HepG2 (cell line): Measurements from ENCODE around the gene DNAJC5. TPM values are rescaled to one million over a fixed set of nuclear protein-coding genes. Genes with fewer than 3 reads are reported as not detected.

Source experiments
- BORCS8-MEF2B ChIP-seq: sonication (generic); formaldehyde crosslinking; IDR thresholded peaks from 2 replicates; pipeline ENCODE4 v1.8.0; 2022; ENCODE audit warnings: mild to moderate bottlenecking, missing genetic modification reagents
- HMGXB3 ChIP-seq: sonication (generic); formaldehyde crosslinking; IDR thresholded peaks from 2 replicates; pipeline ENCODE4 v1.4.0; 2020; ENCODE audit warnings: missing genetic modification reagents, borderline replicate concordance
- JARID2 ChIP-seq: sonication (generic); formaldehyde crosslinking; IDR thresholded peaks from 2 replicates; pipeline ENCODE4 v1.8.1; 2023; ENCODE audit warnings: missing genetic modification reagents, inconsistent platforms; ENCODE audit not compliant: insufficient replicate concordance
- KLF12 ChIP-seq: sonication (generic); formaldehyde crosslinking; IDR thresholded peaks from 2 replicates; pipeline ENCODE4 v1.4.0; 2020; ENCODE audit warnings: missing genetic modification reagents, borderline replicate concordance
- KLF9 ChIP-seq: IDR thresholded peaks from 2 replicates; pipeline ENCODE4 v1.6.1; 2016; ENCODE audit warnings: low read depth
- LBX2 ChIP-seq: sonication (generic); formaldehyde crosslinking; IDR thresholded peaks from 2 replicates; pipeline ENCODE4 v1.5.0; 2020; ENCODE audit warnings: missing genetic modification reagents, mild to moderate bottlenecking, borderline replicate concordance
- NCOA1 ChIP-seq: sonication (generic); formaldehyde crosslinking; IDR thresholded peaks from 2 replicates; pipeline ENCODE4 v1.9.0; 2021; ENCODE audit warnings: missing genetic modification reagents
- NFYB ChIP-seq: sonication (generic); formaldehyde crosslinking; IDR thresholded peaks from 2 replicates; pipeline ENCODE4 v1.4.0; 2020; ENCODE audit warnings: missing genetic modification reagents
- POLR2G ChIP-seq: fragments of 200-400 bp; formaldehyde crosslinking; IDR thresholded peaks from 2 replicates; pipeline ENCODE4 v1.6.1; 2018; ENCODE audit warnings: mild to moderate bottlenecking, low read depth, low read length, moderate library complexity
- RFX5 ChIP-seq: IDR thresholded peaks from 2 replicates; pipeline ENCODE4 v1.6.1; 2011; ENCODE audit warnings: low read depth, low read length, improper control_type of control experiment
- ZMYM4 ChIP-seq: sonication (generic); formaldehyde crosslinking; IDR thresholded peaks from 2 replicates; pipeline ENCODE4 v1.8.1; 2023; ENCODE audit warnings: mild to moderate bottlenecking, missing genetic modification reagents
- ZNF142 ChIP-seq: sonication (generic); formaldehyde crosslinking; IDR thresholded peaks from 2 replicates; pipeline ENCODE4 v1.4.0; 2020; ENCODE audit warnings: missing genetic modification reagents
- ZNF143 ChIP-seq: sonication (generic); formaldehyde crosslinking; IDR thresholded peaks from 2 replicates; pipeline ENCODE4 v1.4.0; 2020; ENCODE audit warnings: missing genetic modification reagents
- ZNF234 ChIP-seq: sonication (generic); formaldehyde crosslinking; conservative IDR thresholded peaks from 2 replicates; pipeline ENCODE4 v1.5.1; 2020; ENCODE audit warnings: mild to moderate bottlenecking, missing genetic modification reagents
- ZNF335 ChIP-seq: sonication (generic); formaldehyde crosslinking; IDR thresholded peaks from 2 replicates; pipeline ENCODE4 v1.4.0; 2020; ENCODE audit warnings: missing genetic modification reagents
- ZNF557 ChIP-seq: sonication (generic); formaldehyde crosslinking; IDR thresholded peaks from 2 replicates; pipeline ENCODE4 v1.4.0; 2020; ENCODE audit warnings: missing genetic modification reagents
- ZNF567 ChIP-seq: sonication (generic); formaldehyde crosslinking; IDR thresholded peaks from 2 replicates; pipeline ENCODE4 v1.8.1; 2023; ENCODE audit warnings: mild to moderate bottlenecking, missing genetic modification reagents, borderline replicate concordance
- ZNF629 ChIP-seq: sonication (generic); formaldehyde crosslinking; conservative IDR thresholded peaks from 2 replicates; pipeline ENCODE4 v1.5.0; 2020; ENCODE audit warnings: missing genetic modification reagents
- ZNF777 ChIP-seq: sonication (generic); formaldehyde crosslinking; IDR thresholded peaks from 2 replicates; pipeline ENCODE4 v1.4.0; 2020; ENCODE audit warnings: missing genetic modification reagents
- polyA plus RNA-seq, 8 experiments: library from polyadenylated mRNA; depleted of rRNA in 3 of 8; stranded (reverse) in 7 of 8; unstranded in 1 of 8; fragments of >200 nt; fragmentation: Illumina TruSeq in 4 of 8; extraction: Trizol in 4 of 8; gene quantifications; 2 replicates each; pipeline versions ENCODE4 v1.2.1 to v1.2.3, GENCODE V29; 2011 to 2016; ENCODE audit warnings: low read depth in 4 of 8, missing spikeins in 1 of 8, mixed read lengths in 1 of 8; ENCODE audit not compliant: insufficient read depth in 1 of 8
- total RNA-seq, 5 experiments: library from RNA; depleted of rRNA; stranded (reverse); fragments of >200 nt; fragmentation: Illumina TruSeq; extraction: Trizol; gene quantifications; 2 replicates each; pipeline ENCODE4 v1.2.3, GENCODE V29; 2016; ENCODE audit warnings: low read depth in 1 of 5

The DNAJC5 gene
- total and polyA plus RNA-seq, 2 of the 13 experiments (the other 11 are each of a cell fraction or from before 2014, with no cell fraction given), result 42.8 to 64.5 TPM

GRCh38 chr20:63980806-63981728 lies 86.1 kb downstream of the DNAJC5 start, which contains the start of gene PRPF6 (continued):
- TF ChIP-seq HMGXB3 (CRISPR knock-in tag) (peak; percentile 95), ZNF335 (CRISPR knock-in tag) (peak; percentile 90), ZNF142 (no peak), ZNF234 (0 out of 2 replicates have a peak, but pooled peaks have one; percentile 32), KLF9 (peak; percentile 99), ZMYM4 (CRISPR knock-in tag) (peak; percentile 97), ZNF777 (CRISPR knock-in tag) (peak; percentile 95), BORCS8-MEF2B (CRISPR knock-in tag) (peak; percentile 95), JARID2 (CRISPR knock-in tag) (peak; percentile 91), ZNF557 (peak; percentile 96; the same call in 1 of the 2 replicates), ZNF567 (CRISPR knock-in tag) (peak; percentile 96; the same call in 1 of the 2 replicates), POLR2G (peak; percentile 94), NFYB (peak; percentile 59; the same call in 1 of the 2 replicates), RFX5 (peak; percentile 36; the same call in 1 of the 2 replicates), ZNF629 (CRISPR knock-in tag) (0 out of 2 replicates have a peak, but pooled peaks have one; percentile 29), NCOA1 (CRISPR knock-in tag) (peak; percentile 66), KLF12 (CRISPR knock-in tag) (peak; percentile 96), ZNF143 (CRISPR knock-in tag) (peak; percentile 88), LBX2 (peak; percentile 86)
